Right lobe of liver (tissue), 6 donors: ENCODE data around the gene PPARG. TPM values are rescaled to one million over a fixed set of nuclear protein-coding genes. Genes with fewer than 3 reads are reported as not detected.

ENCODE experiments used
- ATAC-seq, 4 donors: fragments of 200-7000 bp; cut with Tn5 transposase; one replicate each; pipeline ENCODE4 v1.9.1; 2020; ENCODE audit warnings: mild to moderate bottlenecking in 4 of 4, moderate library complexity in 4 of 4
- DNase-seq, 3 donors: peaks; one replicate each; pipeline ENCODE4 v3.0.0-alpha.2; 2020
- H3K27ac ChIP-seq, 3 donors: fragments of 200-600 bp; one replicate each; pipeline ENCODE4 v1.8.0; 2022
- H3K27me3 ChIP-seq, 2 donors: fragments of 200-600 bp; one replicate each; pipeline ENCODE4 v1.8.0; 2022
- H3K36me3 ChIP-seq, 4 donors: fragments of 200-600 bp; sonication (generic) in 1 of 4; one replicate each; pipeline versions ENCODE4 v1.5.1 to v1.8.0; 2017 to 2022; ENCODE audit warnings: control low read depth in 1 of 4
- H3K4me1 ChIP-seq, 4 donors: fragments of 200-600 bp; sonication (generic) in 1 of 4; one replicate each; pipeline versions ENCODE4 v1.5.1 to v1.8.0; 2017 to 2022; ENCODE audit warnings: control low read depth in 1 of 4
- H3K4me3 ChIP-seq, 3 donors: fragments of 200-600 bp; one replicate each; pipeline ENCODE4 v1.8.0; 2022
- H3K9me3 ChIP-seq, 4 donors: fragments of 200-600 bp; sonication (generic) in 1 of 4; one replicate each; pipeline versions ENCODE4 v1.5.1 to v1.8.0; 2017 to 2022; ENCODE audit warnings: control low read depth in 1 of 4
- POLR2A ChIP-seq: fragments of 450-650 bp; IDR thresholded peaks from one replicate; pipeline ENCODE4 v1.6.1; 2017; ENCODE audit warnings: antibody characterized with exemption, mild to moderate bottlenecking
- WGBS: methylation state at CpG from one replicate; pipeline ENCODE4 v1.1.6; 2018; ENCODE audit warnings: low coverage, low lambda C conversion rate; ENCODE audit not compliant: insufficient coverage; ENCODE audit errors: missing lambda C conversion rate; 5-methylcytosine and 5-hydroxymethylcytosine counted together
- intact Hi-C, 2 donors: fragments of 100-400 bp; cut with DNase I; formaldehyde crosslinking; loops; one replicate each; pipeline versions ENCODE4 v1.11.2 to v1.14.1; 2022
- total RNA-seq, 6 experiments: library from RNA; depleted of rRNA in 2 of 6; stranded (reverse); fragments of >200 nt in 2 of 6; fragmentation: NEBNext Ultra II Directional in 3 of 6; extraction: Animal tissue kit (Norgen Biotek cat#: 25700) in 3 of 6; gene quantifications; one replicate each; pipeline versions ENCODE4 v1.1.0 to v1.2.4, GENCODE V29; 2016 to 2023
- TF ChIP-seq, protein P1 (sequence below), 4 donors: fragments of 200-600 bp in 3 of 4; fragments of 450-650 bp in 1 of 4; IDR thresholded peaks; one replicate each; pipeline versions ENCODE4 v1.5.1 to v1.8.0; 2016 to 2022; ENCODE audit warnings: antibody characterized with exemption in 4 of 4, mild to moderate bottlenecking in 2 of 4
- donor health status: DM: no; HTN: yes; CAD: no.
- donor health status: DM: no; HTN: no; CAD: no.
- donor health status: DM: no; HTN: no; CAD: no.
- donor health status: DM: no; HTN: yes; CAD: no.
- donor health status: DM: no; HTN: yes; CAD: no.

PPARG gene
- total RNA-seq, 6 experiments from 2014 or later, result 4.9 to 15.8 (median 10.8) TPM

DNA sequence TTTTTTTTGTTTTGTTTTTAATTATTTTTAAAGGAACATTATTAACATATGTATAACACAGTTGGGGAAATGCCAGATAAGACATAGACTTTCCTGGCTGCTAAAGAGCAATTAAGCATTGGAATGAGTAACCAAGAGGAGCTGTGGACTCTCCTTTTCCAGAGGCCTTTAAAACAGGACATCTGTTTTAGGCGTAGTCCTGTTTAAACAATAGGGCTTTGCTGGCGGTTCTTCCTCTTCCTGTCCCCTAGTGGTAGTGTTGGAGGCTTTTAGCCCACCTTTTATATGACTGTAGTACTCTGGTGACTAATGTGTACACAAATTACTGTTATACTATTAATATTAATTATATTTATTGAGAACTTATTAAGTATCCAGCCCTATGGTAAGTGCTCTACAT lies 81.9 kb downstream of the PPARG start:
- DNase-seq (no peak), ATAC-seq (peak; percentile 28 to 59 (median 50))
- H3K27me3 ChIP-seq, result no peaks in the 10 kb centered on the region
- peaks cover 0 to 46% (median 14%) of the 10 kb centered on the region in 4 donors for H3K4me1 ChIP-seq
- no peak overlapping the region for H3K4me3 ChIP-seq
- WGBS, result 46% methylated on average over 2 of the region's 2 CpGs
- no peaks in the 10 kb centered on the region for H3K9me3 ChIP-seq
- H3K36me3 ChIP-seq, result no peaks in the 10 kb centered on the region
- intact Hi-C loops, result no loop called here
- TF ChIP-seq, protein P1, sequence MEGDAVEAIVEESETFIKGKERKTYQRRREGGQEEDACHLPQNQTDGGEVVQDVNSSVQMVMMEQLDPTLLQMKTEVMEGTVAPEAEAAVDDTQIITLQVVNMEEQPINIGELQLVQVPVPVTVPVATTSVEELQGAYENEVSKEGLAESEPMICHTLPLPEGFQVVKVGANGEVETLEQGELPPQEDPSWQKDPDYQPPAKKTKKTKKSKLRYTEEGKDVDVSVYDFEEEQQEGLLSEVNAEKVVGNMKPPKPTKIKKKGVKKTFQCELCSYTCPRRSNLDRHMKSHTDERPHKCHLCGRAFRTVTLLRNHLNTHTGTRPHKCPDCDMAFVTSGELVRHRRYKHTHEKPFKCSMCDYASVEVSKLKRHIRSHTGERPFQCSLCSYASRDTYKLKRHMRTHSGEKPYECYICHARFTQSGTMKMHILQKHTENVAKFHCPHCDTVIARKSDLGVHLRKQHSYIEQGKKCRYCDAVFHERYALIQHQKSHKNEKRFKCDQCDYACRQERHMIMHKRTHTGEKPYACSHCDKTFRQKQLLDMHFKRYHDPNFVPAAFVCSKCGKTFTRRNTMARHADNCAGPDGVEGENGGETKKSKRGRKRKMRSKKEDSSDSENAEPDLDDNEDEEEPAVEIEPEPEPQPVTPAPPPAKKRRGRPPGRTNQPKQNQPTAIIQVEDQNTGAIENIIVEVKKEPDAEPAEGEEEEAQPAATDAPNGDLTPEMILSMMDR (IDR thresholded peaks at IDR 0.05), result peak in 2 of 4 donors; percentile 8 to 19
- no peak for TF ChIP-seq POLR2A
- H3K27ac ChIP-seq, result peak overlapping the region in 1 of 3 donors; percentile 24

DNA sequence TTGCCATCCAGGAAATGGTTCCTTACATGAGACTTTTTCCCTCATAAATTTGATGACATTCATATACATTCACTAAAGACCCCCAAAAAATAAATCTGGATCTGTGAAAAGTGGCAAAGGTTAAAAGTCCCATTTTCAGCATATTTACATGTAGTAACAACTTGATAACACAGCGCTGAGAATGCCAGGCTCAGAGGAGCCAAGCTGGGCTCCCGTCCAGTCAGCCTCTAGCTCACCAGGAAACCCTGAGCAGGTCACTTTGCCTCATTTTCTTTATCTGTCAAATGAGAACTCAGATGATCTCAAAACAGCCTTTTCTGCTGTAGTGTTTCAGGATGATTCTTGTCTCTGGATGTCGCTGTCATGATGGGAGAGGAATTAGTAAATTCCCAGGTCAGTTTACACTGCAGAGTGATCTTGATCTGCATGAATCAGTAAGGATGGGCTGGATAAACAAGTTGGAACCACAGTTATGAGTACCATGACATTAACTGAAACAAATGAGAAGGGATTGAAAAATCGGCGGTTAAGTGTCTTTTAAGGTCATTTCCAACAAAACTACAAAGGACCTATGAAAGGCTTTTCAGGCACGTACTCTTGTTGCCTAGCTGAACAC lies 82.8 kb downstream of the PPARG start:
- H3K27ac ChIP-seq, result peak overlapping the region in 2 of 3 donors; percentile 24 to 41
- H3K27me3 ChIP-seq, result no peaks in the 10 kb centered on the region
- H3K4me1 ChIP-seq, result peaks cover 0 to 53% (median 15%) of the 10 kb centered on the region in 4 donors
- WGBS, result 17% methylated on average over 6 of the region's 6 CpGs
- H3K36me3 ChIP-seq, result no peaks in the 10 kb centered on the region
- no peaks in the 10 kb centered on the region for H3K9me3 ChIP-seq
- intact Hi-C loops, result no loop called here
- no peak for TF ChIP-seq POLR2A
- TF ChIP-seq, protein P1 (IDR thresholded peaks at IDR 0.05), result peak in 1 of 4 donors; percentile 9
- H3K4me3 ChIP-seq, result no peak overlapping the region
- peak; percentile 90 to 93 (median 91) for ATAC-seq
- peak; percentile 66 to 81 (median 79) for DNase-seq

DNA sequence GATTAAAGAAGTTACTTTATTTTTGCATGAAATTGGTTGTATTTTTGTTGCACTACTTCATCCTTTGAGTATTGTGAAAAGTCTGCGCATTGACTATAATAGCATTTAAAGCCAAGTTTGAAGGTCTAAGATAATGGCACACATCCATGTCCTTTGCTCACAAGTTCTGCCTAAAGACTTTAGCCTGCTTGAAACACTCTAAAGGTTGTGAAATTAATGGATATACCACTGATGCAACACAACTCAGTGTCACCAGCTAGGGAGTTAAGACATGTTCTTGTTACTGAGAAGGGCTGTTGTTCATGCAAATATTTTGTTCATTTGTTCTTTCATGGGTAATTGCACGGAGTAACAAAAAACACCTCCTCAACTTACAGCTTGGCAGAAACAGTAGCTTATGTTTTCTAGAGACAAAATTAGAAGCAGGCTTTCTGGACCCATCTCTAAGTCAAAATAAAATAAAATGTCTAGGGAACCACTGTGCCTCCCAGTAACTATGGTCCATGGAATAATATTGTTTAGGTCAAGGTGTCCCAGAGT lies 83.9 kb downstream of the PPARG start:
- WGBS, result 84% methylated on average over 2 of the region's 2 CpGs
- peaks cover 0 to 64% (median 18%) of the 10 kb centered on the region in 4 donors for H3K4me1 ChIP-seq
- H3K9me3 ChIP-seq, result no peaks in the 10 kb centered on the region
- ATAC-seq (no peak), DNase-seq (no peak)
- intact Hi-C loops, result no loop called here
- H3K36me3 ChIP-seq, result no peaks in the 10 kb centered on the region
- no peak for TF ChIP-seq POLR2A
- TF ChIP-seq, protein P1 (IDR thresholded peaks at IDR 0.05), result no peak
- no peak overlapping the region for H3K4me3 ChIP-seq
- H3K27ac ChIP-seq, result no peak overlapping the region
- no peaks in the 10 kb centered on the region for H3K27me3 ChIP-seq

DNA sequence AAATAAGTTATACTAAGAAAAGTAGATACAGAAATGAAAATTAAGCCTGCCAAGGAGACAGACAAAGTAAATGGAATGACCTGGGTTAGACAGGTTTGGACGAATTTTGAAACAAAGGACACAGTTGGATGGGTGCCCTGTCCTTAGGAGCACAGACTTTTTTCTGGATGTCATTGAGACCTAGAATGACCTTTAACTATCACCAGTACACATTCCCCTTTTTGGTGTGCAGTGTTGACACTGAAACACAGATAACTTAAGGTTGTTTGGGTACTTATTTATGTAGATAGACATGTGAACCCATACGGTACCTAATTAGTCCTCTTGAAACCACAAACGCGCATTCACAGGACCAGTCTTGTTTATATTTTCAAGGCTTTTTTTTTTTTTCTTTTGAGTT lies 86.7 kb downstream of the PPARG start:
- peaks cover 0 to 64% (median 16%) of the 10 kb centered on the region in 4 donors for H3K4me1 ChIP-seq
- TF ChIP-seq POLR2A, result no peak
- TF ChIP-seq, protein P1 (IDR thresholded peaks at IDR 0.05), result no peak
- no peaks in the 10 kb centered on the region for H3K9me3 ChIP-seq
- H3K27me3 ChIP-seq, result no peaks in the 10 kb centered on the region
- H3K27ac ChIP-seq, result no peak overlapping the region
- no peaks in the 10 kb centered on the region for H3K36me3 ChIP-seq
- H3K4me3 ChIP-seq, result no peak overlapping the region
- peak in 1 of 3 donors; percentile 49 for DNase-seq
- intact Hi-C loops, result no loop called here
- ATAC-seq, result peak; percentile 37 to 74 (median 63)
- WGBS, result 34% methylated on average over 4 of the region's 4 CpGs
